Measurements from ENCODE around the gene GYPE.
"Not testable (repeated sequence)": the region's sequence is repeated elsewhere in the genome, so short reads cannot be mapped to it uniquely, and the experiment has no call there.

DNA sequence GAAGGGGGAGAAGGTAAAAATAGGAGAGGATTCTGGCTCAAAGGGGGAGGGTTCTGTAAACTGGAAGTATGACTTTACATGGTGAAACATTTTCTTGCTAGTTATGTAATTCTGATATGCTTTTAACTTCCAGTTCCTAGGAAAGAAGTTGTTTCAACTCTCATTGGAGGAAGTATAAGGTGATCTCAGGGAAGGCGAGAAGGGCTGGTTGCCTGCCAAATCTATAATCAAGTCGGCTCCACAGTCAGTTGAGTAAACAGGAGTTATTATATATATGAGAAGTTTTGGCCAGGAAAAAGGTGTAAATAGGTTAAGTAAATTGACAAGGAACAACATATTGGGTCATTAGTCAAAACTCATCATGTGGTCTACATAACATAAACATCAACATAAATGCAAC is 56.1 kb downstream of the GYPE start:
- TF ChIP-seq, protein P1, sequence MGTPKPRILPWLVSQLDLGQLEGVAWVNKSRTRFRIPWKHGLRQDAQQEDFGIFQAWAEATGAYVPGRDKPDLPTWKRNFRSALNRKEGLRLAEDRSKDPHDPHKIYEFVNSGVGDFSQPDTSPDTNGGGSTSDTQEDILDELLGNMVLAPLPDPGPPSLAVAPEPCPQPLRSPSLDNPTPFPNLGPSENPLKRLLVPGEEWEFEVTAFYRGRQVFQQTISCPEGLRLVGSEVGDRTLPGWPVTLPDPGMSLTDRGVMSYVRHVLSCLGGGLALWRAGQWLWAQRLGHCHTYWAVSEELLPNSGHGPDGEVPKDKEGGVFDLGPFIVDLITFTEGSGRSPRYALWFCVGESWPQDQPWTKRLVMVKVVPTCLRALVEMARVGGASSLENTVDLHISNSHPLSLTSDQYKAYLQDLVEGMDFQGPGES (IDR thresholded peaks at IDR 0.05): not testable (repeated sequence)
- TF ChIP-seq, protein P2, sequence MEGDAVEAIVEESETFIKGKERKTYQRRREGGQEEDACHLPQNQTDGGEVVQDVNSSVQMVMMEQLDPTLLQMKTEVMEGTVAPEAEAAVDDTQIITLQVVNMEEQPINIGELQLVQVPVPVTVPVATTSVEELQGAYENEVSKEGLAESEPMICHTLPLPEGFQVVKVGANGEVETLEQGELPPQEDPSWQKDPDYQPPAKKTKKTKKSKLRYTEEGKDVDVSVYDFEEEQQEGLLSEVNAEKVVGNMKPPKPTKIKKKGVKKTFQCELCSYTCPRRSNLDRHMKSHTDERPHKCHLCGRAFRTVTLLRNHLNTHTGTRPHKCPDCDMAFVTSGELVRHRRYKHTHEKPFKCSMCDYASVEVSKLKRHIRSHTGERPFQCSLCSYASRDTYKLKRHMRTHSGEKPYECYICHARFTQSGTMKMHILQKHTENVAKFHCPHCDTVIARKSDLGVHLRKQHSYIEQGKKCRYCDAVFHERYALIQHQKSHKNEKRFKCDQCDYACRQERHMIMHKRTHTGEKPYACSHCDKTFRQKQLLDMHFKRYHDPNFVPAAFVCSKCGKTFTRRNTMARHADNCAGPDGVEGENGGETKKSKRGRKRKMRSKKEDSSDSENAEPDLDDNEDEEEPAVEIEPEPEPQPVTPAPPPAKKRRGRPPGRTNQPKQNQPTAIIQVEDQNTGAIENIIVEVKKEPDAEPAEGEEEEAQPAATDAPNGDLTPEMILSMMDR (IDR thresholded peaks at IDR 0.05 in 2 of 3, conservative IDR thresholded peaks at IDR 0.05 in 1 of 3; ENCODE audit: control insufficient read depth in 2 of 3, extremely low read depth in 1 of 3, insufficient read depth in 1 of 3, low read depth in 3 of 3, low read length in 3 of 3): not testable (repeated sequence)
- not testable (repeated sequence) for TF ChIP-seq ATF7 (IDR thresholded peaks at IDR 0.05; ENCODE audit: low read depth); ZNF274 (IDR thresholded peaks at IDR 0.05; ENCODE audit: insufficient read depth, insufficient read length); SMC3 (IDR thresholded peaks at IDR 0.05; ENCODE audit: borderline replicate concordance, low read length); CHD2 (IDR thresholded peaks at IDR 0.05; ENCODE audit: borderline replicate concordance, low read depth, low read length); BRCA1 (IDR thresholded peaks at IDR 0.05; ENCODE audit: low read depth, low read length); ESRRA (IDR thresholded peaks at IDR 0.05; ENCODE audit: low read length)
- TF ChIP-seq, protein P3, sequence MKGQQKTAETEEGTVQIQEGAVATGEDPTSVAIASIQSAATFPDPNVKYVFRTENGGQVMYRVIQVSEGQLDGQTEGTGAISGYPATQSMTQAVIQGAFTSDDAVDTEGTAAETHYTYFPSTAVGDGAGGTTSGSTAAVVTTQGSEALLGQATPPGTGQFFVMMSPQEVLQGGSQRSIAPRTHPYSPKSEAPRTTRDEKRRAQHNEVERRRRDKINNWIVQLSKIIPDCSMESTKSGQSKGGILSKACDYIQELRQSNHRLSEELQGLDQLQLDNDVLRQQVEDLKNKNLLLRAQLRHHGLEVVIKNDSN (IDR thresholded peaks at IDR 0.05; ENCODE audit: borderline replicate concordance, extremely low read length, insufficient read depth, low read depth, low read length): not testable (repeated sequence)
- TF ChIP-seq, protein P4, sequence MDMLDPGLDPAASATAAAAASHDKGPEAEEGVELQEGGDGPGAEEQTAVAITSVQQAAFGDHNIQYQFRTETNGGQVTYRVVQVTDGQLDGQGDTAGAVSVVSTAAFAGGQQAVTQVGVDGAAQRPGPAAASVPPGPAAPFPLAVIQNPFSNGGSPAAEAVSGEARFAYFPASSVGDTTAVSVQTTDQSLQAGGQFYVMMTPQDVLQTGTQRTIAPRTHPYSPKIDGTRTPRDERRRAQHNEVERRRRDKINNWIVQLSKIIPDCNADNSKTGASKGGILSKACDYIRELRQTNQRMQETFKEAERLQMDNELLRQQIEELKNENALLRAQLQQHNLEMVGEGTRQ (IDR thresholded peaks at IDR 0.05; ENCODE audit: borderline replicate concordance, low read depth, low read length): not testable (repeated sequence)
- TF ChIP-seq, protein P5, sequence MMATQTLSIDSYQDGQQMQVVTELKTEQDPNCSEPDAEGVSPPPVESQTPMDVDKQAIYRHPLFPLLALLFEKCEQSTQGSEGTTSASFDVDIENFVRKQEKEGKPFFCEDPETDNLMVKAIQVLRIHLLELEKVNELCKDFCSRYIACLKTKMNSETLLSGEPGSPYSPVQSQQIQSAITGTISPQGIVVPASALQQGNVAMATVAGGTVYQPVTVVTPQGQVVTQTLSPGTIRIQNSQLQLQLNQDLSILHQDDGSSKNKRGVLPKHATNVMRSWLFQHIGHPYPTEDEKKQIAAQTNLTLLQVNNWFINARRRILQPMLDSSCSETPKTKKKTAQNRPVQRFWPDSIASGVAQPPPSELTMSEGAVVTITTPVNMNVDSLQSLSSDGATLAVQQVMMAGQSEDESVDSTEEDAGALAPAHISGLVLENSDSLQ (IDR thresholded peaks at IDR 0.05): not testable (repeated sequence)
- TF ChIP-seq, protein P6, sequence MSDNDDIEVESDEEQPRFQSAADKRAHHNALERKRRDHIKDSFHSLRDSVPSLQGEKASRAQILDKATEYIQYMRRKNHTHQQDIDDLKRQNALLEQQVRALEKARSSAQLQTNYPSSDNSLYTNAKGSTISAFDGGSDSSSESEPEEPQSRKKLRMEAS (IDR thresholded peaks at IDR 0.05; ENCODE audit: low read depth, low read length): not testable (repeated sequence)

Data from GM12878 (cell line).